K562 (cell line): ENCODE measurements around the gene GPR107. TPM values are rescaled to one million over a fixed set of nuclear protein-coding genes. Genes with fewer than 3 reads are reported as not detected.

Experiments used
- ATAC-seq: fragments of 200-7000 bp; cut with Tn5 transposase; 3 replicates; pipeline ENCODE4 v1.9.1; 2020; ENCODE audit warnings: moderate library complexity
- BruUV-seq: library from RNA; stranded (reverse); fragments of 400-500 nt; replicated peaks from 2 replicates; lab custom pipeline; 2021; lab: Mats Ljungman, UMichigan
- CTCF ChIA-PET: fragments of 300-600 bp; formaldehyde crosslinking; extraction: SDS; loops from one replicate; lab custom pipeline; 2021; ENCODE audit warnings: low intra/inter-chr PET ratio; lab: Yijun Ruan, JAX
- POLR2A ChIA-PET: fragments of 300-600, 350-650 bp; sonication (Branson Sonifier 250); formaldehyde crosslinking; extraction: SDS; loops from one replicate; lab custom pipeline; 2021; ENCODE audit warnings: antibody characterized with exemption, inconsistent platforms; lab: Yijun Ruan, JAX
- DNase-seq, 4 experiments: peaks; one replicate each; pipeline versions ENCODE4 v3.0.0 to v3.0.0-alpha.2; 2011 to 2018; ENCODE audit warnings: low spot score in 3 of 4, mixed read lengths in 3 of 4; ENCODE audit errors: extremely low read depth in 1 of 4
- FAIRE-seq: peaks from 2 replicates; lab custom pipeline; 2011; peaks lifted over from hg19 to GRCh38; lab: Jason Lieb, UNC
- H2AFZ ChIP-seq: 2 replicates; pipeline ENCODE4 v1.6.0; 2011; ENCODE audit warnings: low read depth, low read length, control low read depth, inconsistent platforms
- H3K27ac ChIP-seq: fragments of 200-600 bp; 3 replicates; pipeline ENCODE4 v1.8.0; 2011; ENCODE audit warnings: low read depth, mild to moderate bottlenecking, control low read depth, inconsistent platforms, low read length, moderate library complexity, mixed read lengths; ENCODE audit errors: extremely low read depth
- H3K27me3 ChIP-seq, 2 experiments: fragments of 300-600 bp in 1 of 2; 2 replicates in 1 of 2; 3 replicates in 1 of 2; pipeline versions ENCODE4 v1.6.0 to v1.8.0; 2011; ENCODE audit warnings: inconsistent platforms in 2 of 2, low read length in 2 of 2, mild to moderate bottlenecking in 1 of 2, mixed read lengths in 1 of 2, moderate library complexity in 1 of 2; ENCODE audit not compliant: control insufficient read depth in 2 of 2, insufficient read depth in 2 of 2
- H3K36me3 ChIP-seq: fragments of 300-600 bp; 3 replicates; pipeline ENCODE4 v1.8.0; 2011; ENCODE audit warnings: mild to moderate bottlenecking, low read length, inconsistent platforms; ENCODE audit not compliant: control insufficient read depth, insufficient read depth
- H3K4me1 ChIP-seq, 2 experiments: fragments of 200-600 bp in 1 of 2; replicated peaks in 1 of 2; 2 replicates in 1 of 2; 3 replicates in 1 of 2; pipeline versions ENCODE4 v1.5.1 to v1.8.0; 2011; ENCODE audit warnings: inconsistent platforms in 2 of 2, low read length in 2 of 2, mild to moderate bottlenecking in 1 of 2, mixed read lengths in 1 of 2, moderate library complexity in 1 of 2; ENCODE audit not compliant: control insufficient read depth in 2 of 2, insufficient read depth in 2 of 2
- H3K4me2 ChIP-seq: 2 replicates; pipeline ENCODE4 v1.6.1; 2011; ENCODE audit warnings: low read length, control low read depth, inconsistent platforms, mixed read lengths; ENCODE audit not compliant: insufficient read depth
- H3K4me3 ChIP-seq: fragments of 200-600 bp; sonication (generic), shearing (Covaris generic); 2 replicates; pipeline ENCODE4 v1.5.1; 2016; ENCODE audit warnings: control low read depth, inconsistent platforms
- H3K79me2 ChIP-seq: fragments of 200-600 bp; 3 replicates; pipeline ENCODE4 v1.8.0; 2011; ENCODE audit warnings: low read length, inconsistent platforms; ENCODE audit not compliant: control insufficient read depth, insufficient read depth
- H3K9ac ChIP-seq, 2 experiments: 2 replicates each; pipeline versions ENCODE4 v1.6.0 to v1.6.1; 2011; ENCODE audit warnings: low read depth in 2 of 2, low read length in 2 of 2, control low read depth in 1 of 2, inconsistent platforms in 1 of 2, mild to moderate bottlenecking in 1 of 2, mixed read lengths in 1 of 2; ENCODE audit not compliant: insufficient read depth in 1 of 2
- H3K9me1 ChIP-seq: one replicate; pipeline ENCODE4 v1.6.0; 2011; ENCODE audit warnings: inconsistent platforms, mild to moderate bottlenecking, low read length, moderate library complexity; ENCODE audit not compliant: control insufficient read depth, insufficient read depth
- H3K9me3 ChIP-seq: replicated peaks from 2 replicates; pipeline ENCODE4 v1.5.1; 2011; ENCODE audit warnings: low read depth, low read length, inconsistent platforms; ENCODE audit not compliant: control insufficient read depth, insufficient read depth
- H4K20me1 ChIP-seq: replicated peaks from 2 replicates; pipeline ENCODE4 v1.6.1; 2011; ENCODE audit warnings: low read length, inconsistent platforms, mixed read lengths; ENCODE audit not compliant: control insufficient read depth, insufficient read depth
- HDAC2 ChIP-seq: fragments of 450-650 bp; IDR thresholded peaks from 2 replicates; pipeline ENCODE4 v1.6.1; 2016; ENCODE audit warnings: mild to moderate bottlenecking
- HNRNPUL1 ChIP-seq: fragments of 200-400 bp; formaldehyde crosslinking; IDR thresholded peaks from 2 replicates; pipeline ENCODE4 v1.6.1; 2017; ENCODE audit warnings: low read length
- MLLT1 ChIP-seq, 2 experiments: fragments of 450-650 bp; IDR thresholded peaks; 2 replicates each; pipeline ENCODE4 v1.6.1; 2016
- NR2C2 ChIP-seq, 2 experiments: fragments of 200-800 bp in 1 of 2; sonication (Bioruptor generic) in 1 of 2; sonication (generic) in 1 of 2; formaldehyde crosslinking in 1 of 2; IDR thresholded peaks; 2 replicates each; pipeline versions ENCODE4 v1.6.1 to v1.8.0; 2016 to 2022; ENCODE audit warnings: mild to moderate bottlenecking in 1 of 2, missing compliant biosample characterization in 1 of 2, missing genetic modification characterization in 1 of 2, missing genetic modification reagents in 1 of 2
- ZNF75A ChIP-seq: fragments of 450-650 bp; formaldehyde crosslinking; IDR thresholded peaks from 2 replicates; pipeline ENCODE4 v1.4.0; 2020; ENCODE audit warnings: mild to moderate bottlenecking
- ZNF76 ChIP-seq: fragments of 250-450 bp; sonication (Bioruptor Pico); IDR thresholded peaks from 2 replicates; pipeline ENCODE4 v1.4.0; 2020; ENCODE audit warnings: mild to moderate bottlenecking, moderate library complexity, borderline replicate concordance
- WGBS: fragments of 100-300 bp; shearing (Covaris generic); methylation state at CpG from one replicate; pipeline ENCODE4 v1.1.6; 2016; ENCODE audit warnings: low coverage, mixed read lengths; ENCODE audit not compliant: insufficient coverage; ENCODE audit errors: missing lambda C conversion rate; 5-methylcytosine and 5-hydroxymethylcytosine counted together
- in situ Hi-C: fragments of 300-500 bp; cut with MboI; formaldehyde crosslinking; loops from 4 replicates; pipeline ENCODE4 v1.15.0; 2018; ENCODE audit warnings: inconsistent platforms, mixed read lengths
- intact Hi-C: fragments of 100-400 bp; cut with micrococcal nuclease; formaldehyde crosslinking; loops from 2 replicates; pipeline ENCODE4 v1.14.2; 2022
- polyA plus RNA-seq, 8 experiments: library from polyadenylated mRNA; depleted of rRNA in 4 of 8; stranded (reverse) in 5 of 8; unstranded in 3 of 8; fragments of >200 nt; fragmentation: Nextera tagmentation in 2 of 8; fragmentation: Illumina TruSeq in 1 of 8; extraction: Ambion mirVana in 2 of 8; extraction: Trizol in 1 of 8; gene quantifications; 2 replicates each; pipeline versions ENCODE4 v1.2.1 to v1.2.3, GENCODE V29; 2011 to 2014; ENCODE audit warnings: inconsistent platforms in 1 of 8, missing spikeins in 1 of 8
- total RNA-seq, 7 experiments: library from RNA; depleted of rRNA in 6 of 7; stranded (reverse); fragments of >200 nt in 6 of 7; fragmentation: Illumina TruSeq in 2 of 7; extraction: Trizol in 2 of 7; gene quantifications; 2 replicates each; pipeline versions ENCODE4 v1.2.1 to v1.2.3, GENCODE V29; 2011 to 2021; ENCODE audit warnings: low replicate concordance in 1 of 7
- TF ChIP-seq, protein P1 (sequence below): fragments of 250-450 bp; sonication (Bioruptor Pico); IDR thresholded peaks from 2 replicates; pipeline ENCODE4 v1.8.0; 2022; ENCODE audit warnings: inconsistent platforms

The GPR107 gene
- total and polyA plus RNA-seq, 9 of the 15 experiments (the other 6 are each of a cell fraction or from before 2014, with no cell fraction given), result 3.2 to 34.6 (median 14.4) TPM

- no peaks in the 10 kb centered on the region for H3K9me1 ChIP-seq
- H3K27ac ChIP-seq, result no peak overlapping the region
- H3K9ac ChIP-seq, result no peak overlapping the region
- H4K20me1 ChIP-seq, result no peaks in the 10 kb centered on the region
- H3K27me3 ChIP-seq, result no peaks in the 10 kb centered on the region
- FAIRE-seq (no peak), ATAC-seq (no peak), DNase-seq (no peak)
- no peaks in the 10 kb centered on the region for H3K79me2 ChIP-seq
- in situ Hi-C loops (no loop called here), intact Hi-C loops (no loop called here)
- no peaks in the 10 kb centered on the region for H3K4me1 ChIP-seq
- ChIA-PET CTCF (no interaction called here), POLR2A (no interaction called here)
- BruUV-seq, result no TSS peak
- no peaks in the 10 kb centered on the region for H3K36me3 ChIP-seq
- no peaks in the 10 kb centered on the region for H3K9me3 ChIP-seq
- H3K4me2 ChIP-seq, result no peak overlapping the region
- H3K4me3 ChIP-seq, result no peak overlapping the region
- 55% methylated on average over 8 of the region's 8 CpGs for WGBS
- TF ChIP-seq MLLT1 (IDR thresholded peaks at IDR 0.05) (no peak), ZNF75A (CRISPR knock-in tag) (no peak), HNRNPUL1 (no peak), ZNF76 (CRISPR knock-in tag) (no peak), HDAC2 (no peak), NR2C2 (CRISPR knock-in tag; IDR thresholded peaks at IDR 0.05) (no peak), NR2C2 (tag; IDR thresholded peaks at IDR 0.05) (no peak)
- TF ChIP-seq, protein P1, sequence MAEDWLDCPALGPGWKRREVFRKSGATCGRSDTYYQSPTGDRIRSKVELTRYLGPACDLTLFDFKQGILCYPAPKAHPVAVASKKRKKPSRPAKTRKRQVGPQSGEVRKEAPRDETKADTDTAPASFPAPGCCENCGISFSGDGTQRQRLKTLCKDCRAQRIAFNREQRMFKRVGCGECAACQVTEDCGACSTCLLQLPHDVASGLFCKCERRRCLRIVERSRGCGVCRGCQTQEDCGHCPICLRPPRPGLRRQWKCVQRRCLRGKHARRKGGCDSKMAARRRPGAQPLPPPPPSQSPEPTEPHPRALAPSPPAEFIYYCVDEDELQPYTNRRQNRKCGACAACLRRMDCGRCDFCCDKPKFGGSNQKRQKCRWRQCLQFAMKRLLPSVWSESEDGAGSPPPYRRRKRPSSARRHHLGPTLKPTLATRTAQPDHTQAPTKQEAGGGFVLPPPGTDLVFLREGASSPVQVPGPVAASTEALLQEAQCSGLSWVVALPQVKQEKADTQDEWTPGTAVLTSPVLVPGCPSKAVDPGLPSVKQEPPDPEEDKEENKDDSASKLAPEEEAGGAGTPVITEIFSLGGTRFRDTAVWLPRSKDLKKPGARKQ (CRISPR knock-in tag), result no peak
- TF ChIP-seq, all 486 proteins: peak for 0
- H2AFZ ChIP-seq, result no peak overlapping the region
Observed at GRCh38 chr9:130022566-130023143, 31.1 kb upstream of the GPR107 start.
